HepG2 (cell line): ENCODE data around the gene EED.
"Not testable (repeated sequence)": the region's sequence is repeated elsewhere in the genome, so short reads cannot be mapped to it uniquely, and the experiment has no call there.

ENCODE experiments used
- EZH2 ChIP-seq: conservative IDR thresholded peaks from 2 replicates; pipeline ENCODE4 v1.6.1; 2012; ENCODE audit warnings: mild to moderate bottlenecking, low read depth, low read length, moderate library complexity
- FOSL1 ChIP-seq: sonication (generic); formaldehyde crosslinking; IDR thresholded peaks from 2 replicates; pipeline ENCODE4 v1.9.0; 2021; ENCODE audit warnings: missing genetic modification reagents, borderline replicate concordance
- HES4 ChIP-seq: sonication (generic); formaldehyde crosslinking; IDR thresholded peaks from 2 replicates; pipeline ENCODE4 v1.9.0; 2021; ENCODE audit warnings: mild to moderate bottlenecking, missing genetic modification reagents, borderline replicate concordance
- KLF16 ChIP-seq, 2 experiments: sonication (generic) in 1 of 2; formaldehyde crosslinking in 1 of 2; IDR thresholded peaks; 2 replicates each; pipeline versions ENCODE4 v1.6.1 to v1.8.0; 2016 to 2023; ENCODE audit warnings: missing genetic modification reagents in 2 of 2, missing compliant biosample characterization in 1 of 2
- ZNF772 ChIP-seq: sonication (generic); formaldehyde crosslinking; IDR thresholded peaks from 2 replicates; pipeline ENCODE4 v1.5.0; 2020; ENCODE audit warnings: mild to moderate bottlenecking, missing genetic modification reagents
- ZNF780A ChIP-seq: sonication (generic); formaldehyde crosslinking; IDR thresholded peaks from 2 replicates; pipeline ENCODE4 v1.8.0; 2022; ENCODE audit warnings: mild to moderate bottlenecking, missing genetic modification reagents, moderate library complexity

- not testable (repeated sequence) for TF ChIP-seq EZH2; HES4; ZNF780A; KLF16 (CRISPR knock-in tag; IDR thresholded peaks at IDR 0.05); ZNF772; FOSL1
Observed at GRCh38 chr11:86308710-86309109, 64.2 kb downstream of the EED start.
